Psoas muscle (tissue), 8 donors: ENCODE measurements around the gene PTP4A1. TPM values are rescaled to one million over a fixed set of nuclear protein-coding genes. Genes with fewer than 3 reads are reported as not detected.

ENCODE experiments used
- ATAC-seq, 4 donors: fragments of 200-7000 bp; cut with Tn5 transposase; one replicate each; pipeline ENCODE4 v1.9.1; 2020; ENCODE audit warnings: moderate library complexity in 3 of 4, mild to moderate bottlenecking in 2 of 4
- DNase-seq, 2 donors: peaks; one replicate each; pipeline ENCODE4 v3.0.0-alpha.2; 2020
- H3K27ac ChIP-seq: fragments of 200-600 bp; one replicate; pipeline ENCODE4 v1.8.0; 2022
- H3K27me3 ChIP-seq, 3 donors: fragments of 200-600 bp in 1 of 3; one replicate each; pipeline versions ENCODE4 v1.6.1 to v1.8.0; 2013 to 2022; ENCODE audit warnings: low read length in 2 of 3, mild to moderate bottlenecking in 2 of 3, moderate library complexity in 1 of 3; ENCODE audit not compliant: insufficient read depth in 3 of 3
- H3K36me3 ChIP-seq, 2 donors: fragments of 200-600 bp in 1 of 2; one replicate each; pipeline versions ENCODE4 v1.6.1 to v1.8.0; 2013 to 2022; ENCODE audit warnings: low read depth in 1 of 2, mild to moderate bottlenecking in 1 of 2, moderate library complexity in 1 of 2; ENCODE audit not compliant: insufficient read depth in 1 of 2
- H3K4me1 ChIP-seq: fragments of 200-600 bp; one replicate; pipeline ENCODE4 v1.8.0; 2022
- H3K4me3 ChIP-seq: fragments of 200-600 bp; one replicate; pipeline ENCODE4 v1.8.0; 2022; ENCODE audit warnings: mild to moderate bottlenecking
- H3K9me3 ChIP-seq: fragments of 200-600 bp; one replicate; pipeline ENCODE4 v1.8.0; 2022
- WGBS, 3 donors: extraction: QIAGEN DNeasy Blood & Tissue Kit; methylation state at CpG; one replicate each; pipeline versions ENCODE4 v1.1.6 to v1.1.7; 2013; 5-methylcytosine and 5-hydroxymethylcytosine counted together
- intact Hi-C, 2 donors: fragments of 100-400 bp; cut with DNase I; formaldehyde crosslinking; loops; one replicate each; pipeline versions ENCODE4 v1.11.0 to v1.14.2; 2022
- polyA plus RNA-seq, 3 donors: library from polyadenylated mRNA; stranded (reverse); fragments of 200-250 nt; gene quantifications; one replicate each; pipeline ENCODE4 v1.2.3, GENCODE V29; 2013
- total RNA-seq, 4 donors: library from RNA; stranded (reverse); fragmentation: NEBNext Ultra II Directional in 2 of 4; extraction: Animal tissue kit (Norgen Biotek cat#: 25700) in 2 of 4; gene quantifications; one replicate each; pipeline versions ENCODE4 v1.2.1 to v1.2.4, GENCODE V29; 2021 to 2023
- TF ChIP-seq, protein P1 (sequence below): fragments of 200-600 bp; IDR thresholded peaks from one replicate; pipeline ENCODE4 v1.8.0; 2022; ENCODE audit warnings: antibody characterized with exemption
- donor health status: healthy with polysubstance abuse.
- donor health status: DM: no; HTN: no; CAD: no; lungs with moderate emphysema.
- donor health status: Bipolar disorder and iron deficiency.
- donor health status: healthy.
- donor health status: DM: yes; HTN: yes; CAD: no.
- donor health status: DM: no; HTN: no; CAD: no.
- donor health status: DM: no; HTN: no; CAD: no.
- donor health status: DM: yes; HTN: yes; CAD: no.

Gene PTP4A1
- total and polyA plus RNA-seq, 7 donors, result 113 to 202 (median 159) TPM

DNA sequence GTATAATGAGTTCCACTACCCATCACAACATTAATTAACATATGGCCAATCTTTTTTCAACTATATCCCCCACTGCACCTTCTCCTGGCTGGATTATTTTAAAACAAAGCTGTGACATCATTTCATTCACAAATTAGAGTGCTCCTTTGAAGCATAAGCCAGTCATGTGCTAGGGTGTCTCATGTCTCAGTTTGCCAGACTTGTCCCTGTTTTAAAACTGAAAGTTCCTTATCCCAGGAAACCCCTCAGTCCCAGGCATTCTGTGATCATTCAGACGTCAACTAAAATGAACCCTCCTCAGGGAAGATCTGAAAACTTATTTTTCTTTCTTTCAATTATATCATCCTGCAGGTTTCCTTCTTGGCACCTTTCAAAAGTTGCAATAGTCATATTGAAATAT lies 29.3 kb upstream of the PTP4A1 start:
- no peak overlapping the region for H3K27ac ChIP-seq
- no peak overlapping the region for H3K4me3 ChIP-seq
- H3K36me3 ChIP-seq, result no peaks in the 10 kb centered on the region
- no peak for ATAC-seq
- DNase-seq, result no peak
- WGBS, 3 donors, result 58 to 63% (median 63%) methylated on average over 1 of the region's 1 CpG
- TF ChIP-seq, protein P1, sequence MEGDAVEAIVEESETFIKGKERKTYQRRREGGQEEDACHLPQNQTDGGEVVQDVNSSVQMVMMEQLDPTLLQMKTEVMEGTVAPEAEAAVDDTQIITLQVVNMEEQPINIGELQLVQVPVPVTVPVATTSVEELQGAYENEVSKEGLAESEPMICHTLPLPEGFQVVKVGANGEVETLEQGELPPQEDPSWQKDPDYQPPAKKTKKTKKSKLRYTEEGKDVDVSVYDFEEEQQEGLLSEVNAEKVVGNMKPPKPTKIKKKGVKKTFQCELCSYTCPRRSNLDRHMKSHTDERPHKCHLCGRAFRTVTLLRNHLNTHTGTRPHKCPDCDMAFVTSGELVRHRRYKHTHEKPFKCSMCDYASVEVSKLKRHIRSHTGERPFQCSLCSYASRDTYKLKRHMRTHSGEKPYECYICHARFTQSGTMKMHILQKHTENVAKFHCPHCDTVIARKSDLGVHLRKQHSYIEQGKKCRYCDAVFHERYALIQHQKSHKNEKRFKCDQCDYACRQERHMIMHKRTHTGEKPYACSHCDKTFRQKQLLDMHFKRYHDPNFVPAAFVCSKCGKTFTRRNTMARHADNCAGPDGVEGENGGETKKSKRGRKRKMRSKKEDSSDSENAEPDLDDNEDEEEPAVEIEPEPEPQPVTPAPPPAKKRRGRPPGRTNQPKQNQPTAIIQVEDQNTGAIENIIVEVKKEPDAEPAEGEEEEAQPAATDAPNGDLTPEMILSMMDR, result no peak
- H3K9me3 ChIP-seq, result no peaks in the 10 kb centered on the region
- intact Hi-C loops, result no loop called here
- H3K27me3 ChIP-seq, result no peaks in the 10 kb centered on the region
- no peaks in the 10 kb centered on the region for H3K4me1 ChIP-seq

DNA sequence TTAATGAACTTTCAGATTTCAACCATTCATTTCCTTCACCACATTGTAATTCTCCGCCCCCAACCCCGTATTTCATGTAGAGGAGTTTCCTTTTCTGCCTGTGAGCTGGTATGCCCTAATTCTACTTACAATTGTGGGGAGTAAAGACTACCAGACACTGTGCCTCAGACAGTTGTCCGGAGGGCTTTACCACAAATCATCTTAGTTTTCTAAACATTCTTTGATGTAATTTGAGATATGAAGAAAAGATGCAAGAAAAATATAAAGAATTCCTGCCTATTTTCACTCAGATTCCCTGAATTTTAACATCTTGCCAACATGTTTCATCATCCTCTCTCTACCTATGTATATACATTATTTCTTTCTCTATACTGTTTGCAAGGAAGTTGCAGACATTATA lies 28.3 kb upstream of the PTP4A1 start:
- WGBS, 3 donors, result 57 to 65% (median 65%) methylated on average over 3 of the region's 3 CpGs
- DNase-seq, result no peak
- H3K4me1 ChIP-seq, result no peaks in the 10 kb centered on the region

DNA sequence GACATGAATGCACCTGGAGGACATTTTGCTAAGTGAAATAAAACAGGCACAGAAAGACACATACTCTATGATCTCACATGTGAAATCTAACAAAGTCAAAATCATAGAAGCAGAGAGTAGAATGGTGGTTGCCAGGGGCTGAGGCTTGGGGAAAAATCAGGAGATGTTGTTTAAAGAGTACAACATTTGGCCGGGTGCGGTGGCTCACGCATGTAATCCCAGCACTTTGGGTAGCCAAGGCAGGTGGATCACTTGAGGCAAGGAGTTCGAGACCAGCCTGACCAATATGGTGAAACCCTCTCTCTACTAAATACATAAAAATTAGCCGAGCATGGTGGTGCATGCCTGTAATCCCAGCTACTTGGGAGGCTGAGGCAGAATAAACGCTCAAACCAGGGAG lies 26.0 kb upstream of the PTP4A1 start:
- DNase-seq, result no peak
- Histone ChIP-seq H3K4me3 (no peak overlapping the region), H3K27me3 (no peaks in the 10 kb centered on the region), H3K9me3 (no peaks in the 10 kb centered on the region), H3K36me3 (no peaks in the 10 kb centered on the region), H3K4me1 (no peaks in the 10 kb centered on the region), H3K27ac (no peak overlapping the region)
- WGBS, 3 donors, result 91 to 92% (median 91%) methylated on average over 6 of the region's 6 CpGs
- intact Hi-C loops, result no loop called here
- no peak for ATAC-seq
- TF ChIP-seq, protein P1, result no peak

More for the DNA sequence above, 28.3 kb upstream of the PTP4A1 start:
- Histone ChIP-seq H3K4me3 (no peak overlapping the region), H3K27ac (no peak overlapping the region), H3K9me3 (no peaks in the 10 kb centered on the region), H3K27me3 (no peaks in the 10 kb centered on the region), H3K36me3 (no peaks in the 10 kb centered on the region)
- TF ChIP-seq, protein P1, result no peak
- no peak for ATAC-seq
- intact Hi-C loops, result no loop called here

DNA sequence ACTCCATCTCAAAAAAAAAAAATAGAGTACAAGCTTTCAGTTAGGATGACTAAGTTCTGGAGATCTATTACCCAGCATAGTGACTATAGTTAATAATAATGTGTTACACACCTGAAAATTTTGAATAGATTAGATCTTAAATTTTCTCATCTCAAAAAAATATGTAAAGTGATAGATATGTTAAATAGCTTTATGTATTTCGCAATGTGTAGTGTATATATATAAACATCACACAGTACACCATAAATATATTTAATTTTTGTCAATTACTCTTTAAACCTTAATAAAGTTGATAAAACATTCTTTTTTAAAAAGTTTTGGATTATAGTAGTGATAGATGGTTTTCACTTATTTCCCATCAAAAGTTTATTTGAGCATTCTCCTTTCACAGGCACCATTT lies 25.6 kb upstream of the PTP4A1 start:
- H3K4me3 ChIP-seq, result no peak overlapping the region
- no peaks in the 10 kb centered on the region for H3K9me3 ChIP-seq
- no peaks in the 10 kb centered on the region for H3K27me3 ChIP-seq
- H3K4me1 ChIP-seq, result no peaks in the 10 kb centered on the region
- no peaks in the 10 kb centered on the region for H3K36me3 ChIP-seq
- ATAC-seq (no peak), DNase-seq (no peak)
- intact Hi-C loops, result no loop called here
- WGBS, 3 donors, result 93 to 100% (median 98%) methylated on average over 1 of the region's 1 CpG
- H3K27ac ChIP-seq, result no peak overlapping the region
- TF ChIP-seq, protein P1, result no peak

DNA sequence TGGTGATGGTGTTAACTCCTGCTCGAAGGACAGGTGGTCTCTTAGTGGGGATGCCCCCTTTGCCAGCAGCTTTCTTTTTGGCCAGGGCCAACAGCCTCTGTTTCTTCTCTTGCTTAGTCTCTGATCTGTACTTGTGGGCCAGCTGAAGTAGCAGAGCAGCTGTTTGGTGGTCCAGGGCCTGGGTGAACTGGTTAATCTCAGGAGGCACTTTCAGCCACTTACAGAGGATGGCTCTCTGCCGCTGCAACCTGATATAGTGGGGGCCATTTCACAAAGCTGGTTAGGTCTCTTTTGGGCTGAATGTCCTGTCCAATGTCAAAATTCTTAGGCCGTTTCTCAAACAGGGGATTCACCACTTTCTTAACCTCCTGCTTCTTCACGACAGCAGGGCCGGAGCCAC lies 23.2 kb upstream of the PTP4A1 start:
- ATAC-seq, result no peak
- no peaks in the 10 kb centered on the region for H3K36me3 ChIP-seq
- WGBS, 3 donors, result 77 to 89% (median 78%) methylated on average over 5 of the region's 5 CpGs
- TF ChIP-seq, protein P1, result no peak
- no peak overlapping the region for H3K27ac ChIP-seq
- intact Hi-C loops, result no loop called here
- H3K9me3 ChIP-seq, result no peaks in the 10 kb centered on the region
- H3K4me3 ChIP-seq, result no peak overlapping the region
- no peaks in the 10 kb centered on the region for H3K27me3 ChIP-seq
- H3K4me1 ChIP-seq, result peaks cover 7% of the 10 kb centered on the region
- DNase-seq, result no peak
